C1 segment of cervical spinal cord (tissue), 14 donors: ENCODE data around the gene CFAP97.
"Not testable (repeated sequence)": the region's sequence is repeated elsewhere in the genome, so short reads cannot be mapped to it uniquely, and the experiment has no call there.

Source experiments
- DNase-seq, 14 donors: peaks; one replicate each; lab custom pipeline; 2025; lab: John Stamatoyannopoulos, UW

The CFAP97 gene

GRCh38 chr4:185142912-185143600, 60.7 kb downstream of the CFAP97 start, which contains the start of gene SLC25A4:
TSS of gene SLC25A4 (plus strand) at chr4:185143266. CDS start at chr4:185143373, 107 bp downstream.
- DNase-seq = peak; percentile 22 to 93 (median 80)

GRCh38 chr4:185142564-185142911, 61.3 kb downstream of the CFAP97 start:
- DNase-seq = no peak

- no peak for DNase-seq
Observed at GRCh38 chr4:185141777-185142176, 62.0 kb downstream of the CFAP97 start.

GRCh38 chr4:185139736-185140135, 64.1 kb downstream of the CFAP97 start:
- DNase-seq = no peak

- DNase-seq = no peak
Observed at GRCh38 chr4:185138161-185138560, 65.6 kb downstream of the CFAP97 start.

GRCh38 chr4:185137233-185137925, 66.4 kb downstream of the CFAP97 start:
- no peak for DNase-seq

- DNase-seq = peak in 1 of 14 donors; percentile 17
Observed at GRCh38 chr4:185134307-185134869, 69.4 kb downstream of the CFAP97 start.

GRCh38 chr4:185128272-185129119, 75.3 kb downstream of the CFAP97 start:
- peak in 3 of 14 donors; percentile 6 to 69 (median 30) for DNase-seq

- peak in 1 of 14 donors; percentile 78 for DNase-seq
Observed at GRCh38 chr4:185127021-185127925, 76.5 kb downstream of the CFAP97 start.

GRCh38 chr4:185124006-185124405, 79.8 kb downstream of the CFAP97 start:
- DNase-seq = no peak

- no peak for DNase-seq
Observed at GRCh38 chr4:185122681-185123345, 81.0 kb downstream of the CFAP97 start.

- DNase-seq = no peak
Observed at GRCh38 chr4:185120631-185120946, 83.2 kb downstream of the CFAP97 start.

- DNase-seq = no peak
Observed at GRCh38 chr4:185119927-185120630, 83.7 kb downstream of the CFAP97 start.

- DNase-seq = not testable (repeated sequence)
Observed at GRCh38 chr4:185119467-185119866, 84.3 kb downstream of the CFAP97 start.

- DNase-seq = no peak
Observed at GRCh38 chr4:185118876-185119275, 84.9 kb downstream of the CFAP97 start.

GRCh38 chr4:185117300-185117934, 86.4 kb downstream of the CFAP97 start:
- no peak for DNase-seq

- no peak for DNase-seq
Observed at GRCh38 chr4:185115827-185116232, 88.0 kb downstream of the CFAP97 start.

GRCh38 chr4:185113340-185113739, 90.5 kb downstream of the CFAP97 start:
- no peak for DNase-seq

- no peak for DNase-seq
Observed at GRCh38 chr4:185112104-185112503, 91.7 kb downstream of the CFAP97 start.
